A673 (cell line): ENCODE measurements around the gene EWSR1. TPM values are rescaled to one million over a fixed set of nuclear protein-coding genes. Genes with fewer than 3 reads are reported as not detected.

Experiments used
- BruUV-seq: library from RNA; stranded (reverse); fragments of 400-500 nt; replicated peaks from 2 replicates; lab custom pipeline; 2021; lab: Mats Ljungman, UMichigan
- CTCF ChIA-PET: fragments of 300-600 bp; sonication (Branson Sonifier 250); formaldehyde crosslinking; loops from one replicate; lab custom pipeline; 2022; ENCODE audit warnings: antibody characterized with exemption; lab: Charles Lee
- POLR2A ChIA-PET: fragments of 300-600 bp; sonication (Branson Sonifier 250); formaldehyde crosslinking; loops from one replicate; lab custom pipeline; 2022; ENCODE audit warnings: antibody characterized with exemption; ENCODE audit not compliant: low non-redundant PET; lab: Charles Lee
- DNase-seq: peaks from one replicate; pipeline ENCODE4 v3.0.0-alpha.2; 2015; ENCODE audit warnings: low spot score
- H3K27ac ChIP-seq: fragments of 200-600 bp; sonication (generic); 2 replicates; pipeline ENCODE4 v1.5.1; 2016; ENCODE audit warnings: mixed run types, low read depth, mild to moderate bottlenecking, mixed read lengths, antibody characterized with exemption, low read length; ENCODE audit not compliant: poor library complexity, severe bottlenecking
- H3K27me3 ChIP-seq: fragments of 200-600 bp; sonication (generic); replicated peaks from 2 replicates; pipeline ENCODE4 v1.6.1; 2017; ENCODE audit warnings: mixed run types, low read depth, mild to moderate bottlenecking, mixed read lengths, antibody characterized with exemption, low read length; ENCODE audit not compliant: insufficient read depth, poor library complexity
- H3K36me3 ChIP-seq: fragments of 200-600 bp; sonication (generic); 2 replicates; pipeline ENCODE4 v1.6.1; 2016; ENCODE audit warnings: mixed run types, mild to moderate bottlenecking, mixed read lengths, antibody characterized with exemption, low read length; ENCODE audit not compliant: insufficient read depth, poor library complexity, severe bottlenecking
- H3K4me1 ChIP-seq: fragments of 200-600 bp; sonication (generic); 2 replicates; pipeline ENCODE4 v1.6.1; 2017; ENCODE audit warnings: mixed run types, mild to moderate bottlenecking, mixed read lengths, antibody characterized with exemption, low read length; ENCODE audit not compliant: insufficient read depth, poor library complexity, severe bottlenecking
- H3K4me3 ChIP-seq: fragments of 200-600 bp; sonication (generic); 2 replicates; pipeline ENCODE4 v1.5.1; 2016; ENCODE audit warnings: low read depth, mixed run types, mild to moderate bottlenecking, mixed read lengths, low read length; ENCODE audit not compliant: poor library complexity, severe bottlenecking
- H3K9me3 ChIP-seq: fragments of 200-600 bp; sonication (generic); 2 replicates; pipeline ENCODE4 v1.6.1; 2016; ENCODE audit warnings: mixed run types, low read depth, mild to moderate bottlenecking, mixed read lengths, antibody characterized with exemption, low read length; ENCODE audit not compliant: poor library complexity, severe bottlenecking
- EZH2 ChIP-seq: fragments of 200-600 bp; sonication (generic); IDR thresholded peaks from 2 replicates; pipeline ENCODE4 v1.6.1; 2017; ENCODE audit warnings: borderline replicate concordance, low read depth, mild to moderate bottlenecking, mixed read lengths, antibody characterized with exemption, low read length; ENCODE audit not compliant: poor library complexity, severe bottlenecking
- intact Hi-C: fragments of 100-400 bp; cut with micrococcal nuclease; formaldehyde crosslinking; loops from one replicate; pipeline ENCODE4 v1.10.0; 2022; ENCODE audit not compliant: unreplicated experiment
- total RNA-seq: library from RNA; stranded (reverse); gene quantifications from 2 replicates; pipeline ENCODE4 v1.2.3, GENCODE V29; 2021
- TF ChIP-seq, protein P1 (sequence below): fragments of 300-800, 200-600 bp; sonication (generic); conservative IDR thresholded peaks from 2 replicates; pipeline ENCODE4 v1.5.1; 2017; ENCODE audit warnings: low read depth, mild to moderate bottlenecking, antibody characterized with exemption, low read length, moderate library complexity, mixed read lengths

The EWSR1 gene
- total RNA-seq, 1 experiment from 2014 or later, result 358 TPM

DNA sequence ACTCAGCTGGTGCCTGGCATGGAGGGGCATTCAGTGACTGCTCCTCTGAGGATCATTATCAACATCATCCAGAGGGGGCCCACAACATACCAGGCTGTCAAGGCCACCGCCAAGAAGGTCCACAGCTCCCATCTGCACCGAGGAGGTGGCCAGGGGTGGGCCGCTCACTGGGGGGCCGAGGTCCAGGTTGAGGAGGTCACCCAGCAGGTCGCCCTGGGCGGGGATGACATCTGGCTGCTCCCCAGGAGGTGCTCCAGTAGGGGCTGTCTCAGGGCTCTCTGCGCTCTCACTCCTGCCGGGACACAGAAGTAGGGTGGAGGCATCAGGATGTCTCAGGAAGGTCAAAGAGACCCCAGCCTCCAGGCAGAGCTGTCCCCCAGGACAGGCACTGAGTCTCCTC lies 72.5 kb downstream of the EWSR1 start:
- Histone ChIP-seq H3K4me3 (no peak overlapping the region), H3K4me1 (no peaks in the 10 kb centered on the region), H3K9me3 (no peaks in the 10 kb centered on the region), H3K27ac (no peak overlapping the region), H3K36me3 (peaks cover 18% of the 10 kb centered on the region), H3K27me3 (no peaks in the 10 kb centered on the region)
- BruUV-seq, result no TSS peak
- CTCF ChIA-PET, result interaction anchor here (0.6 kb wide), 1 partner anchor 1267 kb away, joined by 3 read pairs; the partner anchor contains the start of gene TCN2
- POLR2A ChIA-PET, result no interaction called here
- intact Hi-C loops, result no loop called here
- TF ChIP-seq, protein P1, sequence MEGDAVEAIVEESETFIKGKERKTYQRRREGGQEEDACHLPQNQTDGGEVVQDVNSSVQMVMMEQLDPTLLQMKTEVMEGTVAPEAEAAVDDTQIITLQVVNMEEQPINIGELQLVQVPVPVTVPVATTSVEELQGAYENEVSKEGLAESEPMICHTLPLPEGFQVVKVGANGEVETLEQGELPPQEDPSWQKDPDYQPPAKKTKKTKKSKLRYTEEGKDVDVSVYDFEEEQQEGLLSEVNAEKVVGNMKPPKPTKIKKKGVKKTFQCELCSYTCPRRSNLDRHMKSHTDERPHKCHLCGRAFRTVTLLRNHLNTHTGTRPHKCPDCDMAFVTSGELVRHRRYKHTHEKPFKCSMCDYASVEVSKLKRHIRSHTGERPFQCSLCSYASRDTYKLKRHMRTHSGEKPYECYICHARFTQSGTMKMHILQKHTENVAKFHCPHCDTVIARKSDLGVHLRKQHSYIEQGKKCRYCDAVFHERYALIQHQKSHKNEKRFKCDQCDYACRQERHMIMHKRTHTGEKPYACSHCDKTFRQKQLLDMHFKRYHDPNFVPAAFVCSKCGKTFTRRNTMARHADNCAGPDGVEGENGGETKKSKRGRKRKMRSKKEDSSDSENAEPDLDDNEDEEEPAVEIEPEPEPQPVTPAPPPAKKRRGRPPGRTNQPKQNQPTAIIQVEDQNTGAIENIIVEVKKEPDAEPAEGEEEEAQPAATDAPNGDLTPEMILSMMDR, result no peak
- TF ChIP-seq EZH2, result no peak
- no peak for DNase-seq

DNA sequence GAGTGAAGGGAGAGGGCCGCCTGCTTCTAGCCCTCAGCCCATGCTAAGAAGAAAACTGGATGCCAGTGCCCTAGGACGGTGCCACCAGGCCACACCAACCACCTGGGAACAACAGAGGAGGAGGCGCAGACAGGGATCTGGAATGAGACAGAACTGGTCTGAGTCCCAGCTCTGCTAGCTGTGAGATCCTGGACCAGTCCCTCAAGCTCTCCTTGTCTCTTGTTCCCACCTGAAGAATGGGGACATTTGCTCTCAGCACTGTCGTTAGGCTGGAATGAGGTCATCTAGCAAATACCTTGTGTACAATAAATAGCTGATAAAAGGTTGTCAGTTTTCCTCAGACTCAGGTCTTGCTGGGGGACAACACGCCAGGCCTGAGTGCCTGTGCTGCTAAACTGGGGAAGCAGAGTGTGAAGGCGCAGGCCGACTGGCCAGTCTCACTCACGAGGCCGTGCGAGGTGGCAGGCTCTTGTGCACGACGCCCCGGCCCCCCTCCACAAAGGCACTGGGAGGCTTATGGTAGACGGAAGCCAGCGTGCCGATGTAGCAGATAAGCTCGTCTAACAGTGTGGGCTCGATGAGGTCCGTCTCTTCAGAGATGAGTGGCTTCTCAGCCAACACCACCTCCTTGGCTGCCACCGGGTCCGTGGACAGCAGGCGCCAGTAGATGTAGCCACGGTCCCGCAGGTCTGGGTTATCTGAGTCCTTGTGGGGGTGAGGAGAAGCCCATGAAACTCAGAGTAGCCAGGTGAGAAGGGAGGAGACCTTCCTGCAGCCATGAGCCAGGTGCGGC lies 73.2 kb downstream of the EWSR1 start:
- Histone ChIP-seq H3K4me3 (no peak overlapping the region), H3K9me3 (no peaks in the 10 kb centered on the region), H3K27me3 (no peaks in the 10 kb centered on the region), H3K36me3 (peaks cover 18% of the 10 kb centered on the region), H3K4me1 (no peaks in the 10 kb centered on the region), H3K27ac (no peak overlapping the region)
- intact Hi-C loops, result no loop called here
- TF ChIP-seq EZH2, result no peak
- BruUV-seq, result no TSS peak
- CTCF ChIA-PET, result no interaction called here
- POLR2A ChIA-PET, result no interaction called here
- DNase-seq, result no peak

DNA sequence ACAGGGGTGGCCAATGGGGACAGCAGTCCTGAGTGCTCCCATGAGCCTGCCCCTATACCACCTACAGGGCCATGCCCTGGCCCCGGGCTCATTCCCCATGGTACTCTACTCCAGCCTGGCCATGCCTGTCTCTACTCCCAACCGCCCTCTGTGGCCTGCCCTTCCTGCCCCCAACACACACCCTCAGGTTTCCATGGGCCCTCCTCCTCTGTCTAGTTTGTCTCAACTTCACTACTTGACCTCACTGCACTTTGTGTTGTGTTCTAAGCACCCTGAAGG lies 73.7 kb downstream of the EWSR1 start:
- CTCF ChIA-PET, result no interaction called here
- POLR2A ChIA-PET, result no interaction called here

More for the DNA sequence above, 73.7 kb downstream of the EWSR1 start:
- Histone ChIP-seq H3K36me3 (peaks cover 18% of the 10 kb centered on the region), H3K9me3 (no peaks in the 10 kb centered on the region), H3K27me3 (no peaks in the 10 kb centered on the region), H3K4me3 (no peak overlapping the region), H3K4me1 (no peaks in the 10 kb centered on the region), H3K27ac (no peak overlapping the region)
- TF ChIP-seq, protein P1, result no peak
- TF ChIP-seq EZH2, result no peak
- DNase-seq, result no peak
- BruUV-seq, result no TSS peak
- intact Hi-C loops, result no loop called here
